SK-N-SH treated with all-trans-retinoic acid at 6 μM for 48 hours (cell line): ENCODE results near the gene SLC2A13.

Experiments
- ATAC-seq: fragments of 200-7000 bp; cut with Tn5 transposase; 3 replicates; pipeline ENCODE4 v1.9.1; 2020; ENCODE audit warnings: mild to moderate bottlenecking, moderate library complexity
- BACH2 ChIP-seq: fragments of 250-450 bp; sonication (Bioruptor Pico); IDR thresholded peaks from 2 replicates; pipeline ENCODE4 v1.9.0; 2021; ENCODE audit warnings: mild to moderate bottlenecking, borderline replicate concordance
- ESRRG ChIP-seq: fragments of 250-450 bp; sonication (Bioruptor Pico); IDR thresholded peaks from 2 replicates; pipeline ENCODE4 v1.6.1; 2021; ENCODE audit warnings: mild to moderate bottlenecking
- ISL1 ChIP-seq: fragments of 250-450 bp; sonication (Bioruptor Pico); IDR thresholded peaks from 2 replicates; pipeline ENCODE4 v2.1.2; 2022; ENCODE audit warnings: mild to moderate bottlenecking, moderate library complexity
- OSR1 ChIP-seq: fragments of 250-450 bp; sonication (Bioruptor Pico); IDR thresholded peaks from 2 replicates; pipeline ENCODE4 v1.8.0; 2022; ENCODE audit warnings: moderate library complexity, mild to moderate bottlenecking, inconsistent platforms
- PPARA ChIP-seq: fragments of 250-450 bp; sonication (Bioruptor Pico); IDR thresholded peaks from 2 replicates; pipeline ENCODE4 v1.5.0; 2020; ENCODE audit warnings: mild to moderate bottlenecking, borderline replicate concordance
- RARB ChIP-seq: fragments of 250-450 bp; sonication (Bioruptor Pico); IDR thresholded peaks from 2 replicates; pipeline ENCODE4 v1.8.0; 2021; ENCODE audit warnings: mild to moderate bottlenecking, moderate library complexity
- SNAI2 ChIP-seq: fragments of 250-450 bp; sonication (Bioruptor Pico); IDR thresholded peaks from 2 replicates; pipeline ENCODE4 v1.5.0; 2020; ENCODE audit warnings: mild to moderate bottlenecking, moderate library complexity
- TCF4 ChIP-seq: fragments of 250-450 bp; sonication (Bioruptor Pico); IDR thresholded peaks from 2 replicates; pipeline ENCODE4 v1.8.0; 2021; ENCODE audit warnings: mild to moderate bottlenecking, moderate library complexity, borderline replicate concordance
- TOX ChIP-seq: fragments of 250-450 bp; sonication (Bioruptor Pico); IDR thresholded peaks from 2 replicates; pipeline ENCODE4 v1.8.0; 2021; ENCODE audit warnings: mild to moderate bottlenecking, moderate library complexity, borderline replicate concordance
- ZFP3 ChIP-seq: fragments of 250-450 bp; sonication (Bioruptor Pico); IDR thresholded peaks from 2 replicates; pipeline ENCODE4 v1.5.0; 2020; ENCODE audit warnings: mild to moderate bottlenecking, moderate library complexity
- TF ChIP-seq, protein P1 (sequence below): fragments of 250-450 bp; sonication (Bioruptor Pico); IDR thresholded peaks from 2 replicates; pipeline ENCODE4 v1.5.1; 2021; ENCODE audit warnings: mild to moderate bottlenecking, moderate library complexity
- TF ChIP-seq, protein P2 (sequence below): fragments of 250-450 bp; sonication (Bioruptor Pico); IDR thresholded peaks from 2 replicates; pipeline ENCODE4 v1.5.1; 2020; ENCODE audit warnings: low read depth, mild to moderate bottlenecking, moderate library complexity
- TF ChIP-seq, protein P3 (sequence below): fragments of 250-450 bp; sonication (Bioruptor Pico); IDR thresholded peaks from 2 replicates; pipeline ENCODE4 v1.8.0; 2021; ENCODE audit warnings: low read depth, mild to moderate bottlenecking, moderate library complexity, borderline replicate concordance
- TF ChIP-seq, protein P4 (sequence below): fragments of 250-450 bp; sonication (Bioruptor Pico); IDR thresholded peaks from 2 replicates; pipeline ENCODE4 v1.8.0; 2020; ENCODE audit warnings: mild to moderate bottlenecking, moderate library complexity, borderline replicate concordance
- TF ChIP-seq, protein P5 (sequence below): fragments of 250-450 bp; sonication (Bioruptor Pico); IDR thresholded peaks from 2 replicates; pipeline ENCODE4 v1.5.0; 2020; ENCODE audit warnings: mild to moderate bottlenecking, moderate library complexity

Gene SLC2A13

DNA sequence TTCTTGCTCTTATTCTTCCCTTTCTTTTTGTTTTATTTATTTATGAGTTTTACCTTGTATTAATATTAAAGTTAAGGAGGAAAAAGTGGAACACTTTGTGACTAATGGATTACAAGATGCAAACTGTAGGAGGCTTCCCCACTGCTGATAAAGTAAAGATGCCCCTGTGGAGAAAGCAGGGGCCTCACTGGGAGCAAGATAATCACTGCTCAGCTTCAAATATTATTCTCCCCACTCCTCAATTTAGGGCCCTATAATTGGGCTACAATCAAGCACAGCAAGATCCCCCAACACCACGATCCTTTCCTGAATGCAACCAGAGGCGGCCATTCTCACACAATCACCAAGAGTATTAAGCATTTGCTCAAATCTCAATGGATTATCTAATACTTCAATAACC, 149.2 kb downstream of the SLC2A13 start (continued):
- TF ChIP-seq, protein P1, sequence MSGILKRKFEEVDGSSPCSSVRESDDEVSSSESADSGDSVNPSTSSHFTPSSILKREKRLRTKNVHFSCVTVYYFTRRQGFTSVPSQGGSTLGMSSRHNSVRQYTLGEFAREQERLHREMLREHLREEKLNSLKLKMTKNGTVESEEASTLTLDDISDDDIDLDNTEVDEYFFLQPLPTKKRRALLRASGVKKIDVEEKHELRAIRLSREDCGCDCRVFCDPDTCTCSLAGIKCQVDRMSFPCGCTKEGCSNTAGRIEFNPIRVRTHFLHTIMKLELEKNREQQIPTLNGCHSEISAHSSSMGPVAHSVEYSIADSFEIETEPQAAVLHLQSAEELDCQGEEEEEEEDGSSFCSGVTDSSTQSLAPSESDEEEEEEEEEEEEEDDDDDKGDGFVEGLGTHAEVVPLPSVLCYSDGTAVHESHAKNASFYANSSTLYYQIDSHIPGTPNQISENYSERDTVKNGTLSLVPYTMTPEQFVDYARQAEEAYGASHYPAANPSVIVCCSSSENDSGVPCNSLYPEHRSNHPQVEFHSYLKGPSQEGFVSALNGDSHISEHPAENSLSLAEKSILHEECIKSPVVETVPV (CRISPR knock-in tag), result no peak
- TF ChIP-seq ZFP3, result no peak

DNA sequence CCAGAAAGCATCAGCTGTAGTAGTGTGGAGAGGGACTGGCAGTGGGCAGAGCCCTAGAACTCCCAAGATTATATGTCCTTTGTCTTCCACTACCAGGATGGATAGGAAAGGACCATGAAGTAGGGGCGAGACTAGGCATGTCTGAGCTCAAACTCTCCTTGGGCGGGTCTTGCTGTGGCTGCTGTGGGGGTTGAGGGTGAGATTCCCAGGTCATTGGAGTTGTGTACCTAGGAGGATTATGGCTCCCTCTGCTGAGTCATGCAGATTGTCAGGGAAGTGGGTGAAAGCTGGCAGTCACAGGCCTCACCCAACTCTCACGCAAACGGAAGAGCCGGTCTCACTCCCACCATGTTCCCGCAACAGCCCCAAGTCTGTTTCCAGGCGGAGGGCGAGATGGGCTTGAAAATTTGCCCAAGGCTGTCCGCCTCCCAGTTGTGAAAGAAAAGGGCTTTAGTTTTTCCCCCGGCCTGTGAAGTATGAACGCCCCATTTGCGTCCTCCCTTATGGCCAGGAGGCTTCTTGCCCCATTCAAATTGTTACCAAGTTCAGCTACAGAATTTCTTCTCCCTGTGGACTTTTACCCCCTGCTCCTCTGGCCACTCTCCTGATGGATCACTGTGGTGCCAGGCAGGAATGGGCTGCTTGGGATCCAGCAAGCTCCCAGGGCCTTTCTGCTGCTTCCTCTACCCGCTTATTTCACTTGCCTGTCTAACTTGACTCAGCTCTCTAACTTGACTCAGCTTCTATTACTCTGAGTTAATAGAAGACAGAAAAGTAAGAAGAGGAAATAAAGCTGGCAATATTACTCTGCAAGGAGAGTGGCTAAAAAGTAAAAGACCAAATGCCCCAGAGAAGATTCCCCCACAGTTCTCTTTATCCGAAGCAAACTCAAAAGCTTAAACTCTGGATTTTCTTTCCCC, 159.3 kb downstream of the SLC2A13 start:
- ATAC-seq, result no peak
- TF ChIP-seq, protein P2, sequence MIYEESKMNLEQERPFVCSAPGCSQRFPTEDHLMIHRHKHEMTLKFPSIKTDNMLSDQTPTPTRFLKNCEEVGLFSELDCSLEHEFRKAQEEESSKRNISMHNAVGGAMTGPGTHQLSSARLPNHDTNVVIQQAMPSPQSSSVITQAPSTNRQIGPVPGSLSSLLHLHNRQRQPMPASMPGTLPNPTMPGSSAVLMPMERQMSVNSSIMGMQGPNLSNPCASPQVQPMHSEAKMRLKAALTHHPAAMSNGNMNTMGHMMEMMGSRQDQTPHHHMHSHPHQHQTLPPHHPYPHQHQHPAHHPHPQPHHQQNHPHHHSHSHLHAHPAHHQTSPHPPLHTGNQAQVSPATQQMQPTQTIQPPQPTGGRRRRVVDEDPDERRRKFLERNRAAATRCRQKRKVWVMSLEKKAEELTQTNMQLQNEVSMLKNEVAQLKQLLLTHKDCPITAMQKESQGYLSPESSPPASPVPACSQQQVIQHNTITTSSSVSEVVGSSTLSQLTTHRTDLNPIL (CRISPR knock-in tag), result no peak
- TF ChIP-seq BACH2 (CRISPR knock-in tag) (no peak), PPARA (CRISPR knock-in tag) (no peak), SNAI2 (CRISPR knock-in tag) (no peak), ESRRG (CRISPR knock-in tag) (no peak), TCF4 (no peak), OSR1 (CRISPR knock-in tag) (no peak), ISL1 (CRISPR knock-in tag) (no peak), RARB (no peak), TOX (no peak)
- TF ChIP-seq, protein P3, sequence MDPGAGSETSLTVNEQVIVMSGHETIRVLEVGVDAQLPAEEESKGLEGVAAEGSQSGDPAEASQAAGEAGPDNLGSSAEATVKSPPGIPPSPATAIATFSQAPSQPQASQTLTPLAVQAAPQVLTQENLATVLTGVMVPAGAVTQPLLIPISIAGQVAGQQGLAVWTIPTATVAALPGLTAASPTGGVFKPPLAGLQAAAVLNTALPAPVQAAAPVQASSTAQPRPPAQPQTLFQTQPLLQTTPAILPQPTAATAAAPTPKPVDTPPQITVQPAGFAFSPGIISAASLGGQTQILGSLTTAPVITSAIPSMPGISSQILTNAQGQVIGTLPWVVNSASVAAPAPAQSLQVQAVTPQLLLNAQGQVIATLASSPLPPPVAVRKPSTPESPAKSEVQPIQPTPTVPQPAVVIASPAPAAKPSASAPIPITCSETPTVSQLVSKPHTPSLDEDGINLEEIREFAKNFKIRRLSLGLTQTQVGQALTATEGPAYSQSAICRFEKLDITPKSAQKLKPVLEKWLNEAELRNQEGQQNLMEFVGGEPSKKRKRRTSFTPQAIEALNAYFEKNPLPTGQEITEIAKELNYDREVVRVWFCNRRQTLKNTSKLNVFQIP (CRISPR knock-in tag), result no peak
- TF ChIP-seq, protein P4, sequence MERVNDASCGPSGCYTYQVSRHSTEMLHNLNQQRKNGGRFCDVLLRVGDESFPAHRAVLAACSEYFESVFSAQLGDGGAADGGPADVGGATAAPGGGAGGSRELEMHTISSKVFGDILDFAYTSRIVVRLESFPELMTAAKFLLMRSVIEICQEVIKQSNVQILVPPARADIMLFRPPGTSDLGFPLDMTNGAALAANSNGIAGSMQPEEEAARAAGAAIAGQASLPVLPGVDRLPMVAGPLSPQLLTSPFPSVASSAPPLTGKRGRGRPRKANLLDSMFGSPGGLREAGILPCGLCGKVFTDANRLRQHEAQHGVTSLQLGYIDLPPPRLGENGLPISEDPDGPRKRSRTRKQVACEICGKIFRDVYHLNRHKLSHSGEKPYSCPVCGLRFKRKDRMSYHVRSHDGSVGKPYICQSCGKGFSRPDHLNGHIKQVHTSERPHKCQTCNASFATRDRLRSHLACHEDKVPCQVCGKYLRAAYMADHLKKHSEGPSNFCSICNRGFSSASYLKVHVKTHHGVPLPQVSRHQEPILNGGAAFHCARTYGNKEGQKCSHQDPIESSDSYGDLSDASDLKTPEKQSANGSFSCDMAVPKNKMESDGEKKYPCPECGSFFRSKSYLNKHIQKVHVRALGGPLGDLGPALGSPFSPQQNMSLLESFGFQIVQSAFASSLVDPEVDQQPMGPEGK (CRISPR knock-in tag), result no peak
- TF ChIP-seq, protein P1 (CRISPR knock-in tag), result no peak
- TF ChIP-seq, protein P5, sequence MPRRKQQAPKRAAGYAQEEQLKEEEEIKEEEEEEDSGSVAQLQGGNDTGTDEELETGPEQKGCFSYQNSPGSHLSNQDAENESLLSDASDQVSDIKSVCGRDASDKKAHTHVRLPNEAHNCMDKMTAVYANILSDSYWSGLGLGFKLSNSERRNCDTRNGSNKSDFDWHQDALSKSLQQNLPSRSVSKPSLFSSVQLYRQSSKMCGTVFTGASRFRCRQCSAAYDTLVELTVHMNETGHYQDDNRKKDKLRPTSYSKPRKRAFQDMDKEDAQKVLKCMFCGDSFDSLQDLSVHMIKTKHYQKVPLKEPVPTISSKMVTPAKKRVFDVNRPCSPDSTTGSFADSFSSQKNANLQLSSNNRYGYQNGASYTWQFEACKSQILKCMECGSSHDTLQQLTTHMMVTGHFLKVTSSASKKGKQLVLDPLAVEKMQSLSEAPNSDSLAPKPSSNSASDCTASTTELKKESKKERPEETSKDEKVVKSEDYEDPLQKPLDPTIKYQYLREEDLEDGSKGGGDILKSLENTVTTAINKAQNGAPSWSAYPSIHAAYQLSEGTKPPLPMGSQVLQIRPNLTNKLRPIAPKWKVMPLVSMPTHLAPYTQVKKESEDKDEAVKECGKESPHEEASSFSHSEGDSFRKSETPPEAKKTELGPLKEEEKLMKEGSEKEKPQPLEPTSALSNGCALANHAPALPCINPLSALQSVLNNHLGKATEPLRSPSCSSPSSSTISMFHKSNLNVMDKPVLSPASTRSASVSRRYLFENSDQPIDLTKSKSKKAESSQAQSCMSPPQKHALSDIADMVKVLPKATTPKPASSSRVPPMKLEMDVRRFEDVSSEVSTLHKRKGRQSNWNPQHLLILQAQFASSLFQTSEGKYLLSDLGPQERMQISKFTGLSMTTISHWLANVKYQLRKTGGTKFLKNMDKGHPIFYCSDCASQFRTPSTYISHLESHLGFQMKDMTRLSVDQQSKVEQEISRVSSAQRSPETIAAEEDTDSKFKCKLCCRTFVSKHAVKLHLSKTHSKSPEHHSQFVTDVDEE (CRISPR knock-in tag), result no peak

DNA sequence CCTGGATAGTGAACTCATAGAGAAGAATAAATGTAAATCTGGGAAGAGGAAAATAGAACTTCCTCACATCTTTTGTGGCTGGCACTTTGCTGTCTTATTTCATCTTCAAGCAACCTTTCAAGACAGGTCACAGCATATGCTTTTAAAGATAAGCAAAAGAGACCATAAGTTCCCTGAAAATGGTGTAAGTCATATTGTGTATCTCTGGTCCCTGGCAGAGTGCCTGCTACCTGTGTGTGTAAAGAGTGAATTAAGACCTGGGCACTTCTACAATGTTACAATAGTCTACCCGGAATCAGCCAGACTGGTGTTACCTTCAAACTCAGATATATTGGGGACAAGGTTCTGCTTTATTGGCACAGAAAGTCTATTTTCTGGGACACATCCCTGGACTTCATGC, 168.8 kb downstream of the SLC2A13 start:
- TF ChIP-seq ZFP3 (no peak), TOX (no peak)
- TF ChIP-seq, protein P5 (CRISPR knock-in tag), result no peak
- no peak for ATAC-seq
